CD4-positive, alpha-beta memory T cell (primary cell): ENCODE data around the gene UNC93A. TPM values are rescaled to one million over a fixed set of nuclear protein-coding genes. Genes with fewer than 3 reads are reported as not detected.
A peak's percentile ranks its signal among the peaks of the same experiment; 100 is the strongest.

Source experiments
- CTCF ChIA-PET: fragments of 350-600 bp; sonication (Branson Sonifier 250); formaldehyde crosslinking; loops from one replicate; lab custom pipeline; 2021; ENCODE audit warnings: inconsistent platforms; ENCODE audit not compliant: partially characterized antibody; lab: Charles Lee
- POLR2A ChIA-PET: fragments of 350-600 bp; sonication (Branson Sonifier 250); formaldehyde crosslinking; loops from one replicate; lab custom pipeline; 2021; ENCODE audit not compliant: partially characterized antibody; lab: Charles Lee
- DNase-seq, 5 donors: peaks; one replicate each; pipeline versions ENCODE4 v3.0.0 to v3.0.0-alpha.2; 2020 to 2022; ENCODE audit warnings: mixed read lengths in 1 of 5
- H3K27ac ChIP-seq: one replicate; pipeline ENCODE4 v1.7.0; 2013; ENCODE audit warnings: low read depth, low read length
- H3K27me3 ChIP-seq: 2 replicates; pipeline ENCODE4 v1.7.0; 2013; ENCODE audit warnings: mild to moderate bottlenecking, low read length, moderate library complexity; ENCODE audit not compliant: insufficient read depth
- H3K36me3 ChIP-seq: 2 replicates; pipeline ENCODE4 v1.7.0; 2013; ENCODE audit warnings: mild to moderate bottlenecking, low read length, moderate library complexity; ENCODE audit not compliant: insufficient read depth
- H3K4me1 ChIP-seq: 2 replicates; pipeline ENCODE4 v1.7.0; 2013; ENCODE audit warnings: mild to moderate bottlenecking, low read length, moderate library complexity; ENCODE audit not compliant: insufficient read depth
- H3K4me3 ChIP-seq, 2 donors: one replicate each; pipeline ENCODE4 v1.7.0; 2013; ENCODE audit warnings: low read length in 2 of 2, mild to moderate bottlenecking in 1 of 2
- H3K9me3 ChIP-seq, 2 donors: one replicate each; pipeline ENCODE4 v1.7.0; 2013; ENCODE audit warnings: low read length in 2 of 2, control low read depth in 1 of 2; ENCODE audit not compliant: control insufficient read depth in 1 of 2
- H3K27ac Mint-ChIP-seq, 7 donors: one replicate each; pipeline ENCODE4 v1.8.0; 2020 to 2021; ENCODE audit warnings: mixed read lengths in 7 of 7, mild to moderate bottlenecking in 6 of 7, inconsistent platforms in 3 of 7, moderate library complexity in 3 of 7
- H3K27me3 Mint-ChIP-seq, 2 donors: one replicate each; pipeline ENCODE4 v1.8.0; 2020 to 2021; ENCODE audit warnings: mixed read lengths in 2 of 2
- H3K36me3 Mint-ChIP-seq, 2 donors: one replicate each; pipeline ENCODE4 v1.8.0; 2020 to 2021; ENCODE audit warnings: mixed read lengths in 2 of 2, inconsistent platforms in 1 of 2, mild to moderate bottlenecking in 1 of 2
- H3K4me1 Mint-ChIP-seq, 4 donors: one replicate each; pipeline ENCODE4 v1.8.0; 2020 to 2021; ENCODE audit warnings: mixed read lengths in 4 of 4, mild to moderate bottlenecking in 1 of 4
- H3K4me3 Mint-ChIP-seq, 8 donors: one replicate each; pipeline ENCODE4 v1.8.0; 2020 to 2021; ENCODE audit warnings: mixed read lengths in 8 of 8, mild to moderate bottlenecking in 7 of 8, moderate library complexity in 6 of 8, inconsistent platforms in 3 of 8
- H3K9me3 Mint-ChIP-seq, 8 donors: one replicate each; pipeline ENCODE4 v1.8.0; 2020 to 2021; ENCODE audit warnings: mixed read lengths in 8 of 8, mild to moderate bottlenecking in 5 of 8, inconsistent platforms in 3 of 8, moderate library complexity in 1 of 8
- intact Hi-C: fragments of 100-400 bp; cut with micrococcal nuclease; formaldehyde crosslinking; loops from one replicate; pipeline ENCODE4 v1.15.1; 2023
- polyA plus RNA-seq, 2 donors: library from polyadenylated mRNA; unstranded; fragments of 300-500 nt; fragmentation: Illumina TruSeq; gene quantifications; one replicate each; pipeline ENCODE4 v1.2.3, GENCODE V29; 2021
- total RNA-seq, 2 experiments: library from RNA; stranded (reverse); gene quantifications; one replicate each; pipeline ENCODE4 v1.2.3, GENCODE V29; 2021

The UNC93A gene
- total and polyA plus RNA-seq, 4 experiments from 2014 or later, result not detected

- Mint-ChIP-seq H3K27ac (no peak overlapping the region), H3K27me3 (peaks cover 6% of the 10 kb centered on the region in 2 donors), H3K4me1 (no peaks in the 10 kb centered on the region), H3K36me3 (no peaks in the 10 kb centered on the region), H3K9me3 (no peaks in the 10 kb centered on the region), H3K4me3 (no peak overlapping the region)
- Histone ChIP-seq H3K27ac (no peak overlapping the region), H3K36me3 (no peaks in the 10 kb centered on the region), H3K9me3 (no peaks in the 10 kb centered on the region), H3K4me3 (no peak overlapping the region), H3K4me1 (no peaks in the 10 kb centered on the region), H3K27me3 (no peaks in the 10 kb centered on the region)
- intact Hi-C loops, result no loop called here
- CTCF ChIA-PET, result interaction anchor here (1.0 to 5.8 kb wide), 5 partner anchors 13 to 517 kb away, joined by 3 to 26 read pairs (median 5); no protein-coding TSS in a partner anchor
- no peak for DNase-seq
- POLR2A ChIA-PET, result no interaction called here
Measured at GRCh38 chr6:167291623-167292300, 647 bp downstream of the UNC93A start.

GRCh38 chr6:167292301-167293087 is 1.4 kb downstream of the UNC93A start:
- Mint-ChIP-seq H3K27ac (peak overlapping the region in 1 of 7 donors; percentile 43), H3K4me1 (no peaks in the 10 kb centered on the region), H3K27me3 (peaks cover 8 to 9% of the 10 kb centered on the region in 2 donors), H3K4me3 (no peak overlapping the region), H3K9me3 (no peaks in the 10 kb centered on the region), H3K36me3 (no peaks in the 10 kb centered on the region)
- intact Hi-C loops, result no loop called here
- CTCF ChIA-PET, result interaction anchor here (2.3 to 5.8 kb wide), 2 partner anchors 59 to 517 kb away, joined by 8 to 26 read pairs; no protein-coding TSS in a partner anchor
- no peaks in the 10 kb centered on the region for H3K4me1 ChIP-seq
- no peak overlapping the region for H3K4me3 ChIP-seq
- no peaks in the 10 kb centered on the region for H3K27me3 ChIP-seq
- H3K27ac ChIP-seq, result no peak overlapping the region
- no peak for DNase-seq
- H3K9me3 ChIP-seq, result no peaks in the 10 kb centered on the region
- POLR2A ChIA-PET, result no interaction called here
- no peaks in the 10 kb centered on the region for H3K36me3 ChIP-seq

- peaks cover 0 to 1% (median 0%) of the 10 kb centered on the region in 4 donors for H3K4me1 Mint-ChIP-seq
- Histone ChIP-seq H3K4me1 (no peaks in the 10 kb centered on the region), H3K27me3 (no peaks in the 10 kb centered on the region), H3K36me3 (no peaks in the 10 kb centered on the region), H3K9me3 (no peaks in the 10 kb centered on the region), H3K4me3 (no peak overlapping the region), H3K27ac (no peak overlapping the region)
- no peak overlapping the region for H3K27ac Mint-ChIP-seq
- ChIA-PET POLR2A (no interaction called here), CTCF (interaction anchor here (2.3 kb wide), 1 partner anchor 518 kb away, joined by 8 read pairs; no protein-coding TSS in a partner anchor)
- no peak overlapping the region for H3K4me3 Mint-ChIP-seq
- H3K36me3 Mint-ChIP-seq, result no peaks in the 10 kb centered on the region
- H3K9me3 Mint-ChIP-seq, result no peaks in the 10 kb centered on the region
- H3K27me3 Mint-ChIP-seq, result peaks cover 8 to 14% of the 10 kb centered on the region in 2 donors
- intact Hi-C loops, result no loop called here
- no peak for DNase-seq
Measured at GRCh38 chr6:167293088-167293589, 2.0 kb downstream of the UNC93A start.

GRCh38 chr6:167293590-167294091 is 2.5 kb downstream of the UNC93A start:
- H3K4me1 Mint-ChIP-seq, result peaks cover 0 to 1% (median 0%) of the 10 kb centered on the region in 4 donors
- Histone ChIP-seq H3K4me1 (no peaks in the 10 kb centered on the region), H3K27me3 (no peaks in the 10 kb centered on the region), H3K36me3 (no peaks in the 10 kb centered on the region), H3K27ac (no peak overlapping the region), H3K4me3 (no peak overlapping the region), H3K9me3 (no peaks in the 10 kb centered on the region)
- H3K36me3 Mint-ChIP-seq, result no peaks in the 10 kb centered on the region
- H3K27ac Mint-ChIP-seq, result no peak overlapping the region
- POLR2A ChIA-PET, result no interaction called here
- peaks cover 8 to 18% of the 10 kb centered on the region in 2 donors for H3K27me3 Mint-ChIP-seq
- H3K4me3 Mint-ChIP-seq, result no peak overlapping the region
- intact Hi-C loops, result no loop called here
- no peaks in the 10 kb centered on the region for H3K9me3 Mint-ChIP-seq
- DNase-seq, result no peak
- CTCF ChIA-PET, result interaction anchor here (2.3 kb wide), 1 partner anchor 519 kb away, joined by 8 read pairs; no protein-coding TSS in a partner anchor

- Histone ChIP-seq H3K36me3 (no peaks in the 10 kb centered on the region), H3K27me3 (no peaks in the 10 kb centered on the region), H3K27ac (no peak overlapping the region), H3K9me3 (no peaks in the 10 kb centered on the region), H3K4me1 (no peaks in the 10 kb centered on the region), H3K4me3 (no peak overlapping the region)
- Mint-ChIP-seq H3K36me3 (no peaks in the 10 kb centered on the region), H3K4me1 (peaks cover 0 to 1% (median 0%) of the 10 kb centered on the region in 4 donors), H3K9me3 (no peaks in the 10 kb centered on the region), H3K4me3 (no peak overlapping the region), H3K27ac (no peak overlapping the region), H3K27me3 (peaks cover 8 to 18% of the 10 kb centered on the region in 2 donors)
- ChIA-PET POLR2A (no interaction called here), CTCF (interaction anchor here (2.3 kb wide), 1 partner anchor 519 kb away, joined by 8 read pairs; no protein-coding TSS in a partner anchor)
- intact Hi-C loops, result no loop called here
- DNase-seq, result no peak
Measured at GRCh38 chr6:167294241-167294640, 3.1 kb downstream of the UNC93A start.

- no peak for DNase-seq
- Histone ChIP-seq H3K27ac (no peak overlapping the region), H3K9me3 (no peaks in the 10 kb centered on the region), H3K27me3 (no peaks in the 10 kb centered on the region), H3K4me1 (no peaks in the 10 kb centered on the region), H3K36me3 (no peaks in the 10 kb centered on the region), H3K4me3 (no peak overlapping the region)
- Mint-ChIP-seq H3K9me3 (no peaks in the 10 kb centered on the region), H3K4me3 (no peak overlapping the region), H3K36me3 (no peaks in the 10 kb centered on the region), H3K27ac (no peak overlapping the region), H3K4me1 (peaks cover 0 to 1% (median 0%) of the 10 kb centered on the region in 4 donors), H3K27me3 (peaks cover 8 to 21% of the 10 kb centered on the region in 2 donors)
- intact Hi-C loops, result no loop called here
- POLR2A ChIA-PET, result no interaction called here
- CTCF ChIA-PET, result no interaction called here
Measured at GRCh38 chr6:167294651-167295494, 3.8 kb downstream of the UNC93A start.
